Measurements from ENCODE around the gene POPDC3. TPM values are rescaled to one million over a fixed set of nuclear protein-coding genes. Genes with fewer than 3 reads are reported as not detected.

The POPDC3 gene
- total RNA-seq, 1 donor from 2014 or later = 52.2 TPM

GRCh38 chr6:105109955-105110895 is 69.6 kb downstream of the POPDC3 start:
- Histone ChIP-seq H3K4me1 (ENCODE audit: control insufficient read depth in 3 of 3, insufficient read depth in 3 of 3, low read length in 3 of 3) (peaks cover 5 to 28% (median 9%) of the 10 kb centered on the region in 3 donors), H3K36me3 (ENCODE audit: control insufficient read depth in 3 of 3, insufficient read depth in 3 of 3, low read length in 3 of 3) (peaks cover 7 to 28% (median 9%) of the 10 kb centered on the region in 3 donors), H3K9ac (ENCODE audit: low read depth in 1 of 3, low read length in 3 of 3) (no peak overlapping the region), H3K9me3 (ENCODE audit: control insufficient read depth in 3 of 3, low read length in 3 of 3) (no peaks in the 10 kb centered on the region), H3K27me3 (ENCODE audit: control insufficient read depth in 3 of 3, insufficient read depth in 3 of 3, low read length in 3 of 3) (no peaks in the 10 kb centered on the region), H3K27ac (ENCODE audit: low read depth, low read length) (peak overlapping the region; percentile 17), H3K4me3 (ENCODE audit: low read length in 3 of 3) (no peak overlapping the region)

GRCh38 chr6:105108631-105109262 is 71.1 kb downstream of the POPDC3 start:
- Histone ChIP-seq H3K36me3 (ENCODE audit: control insufficient read depth in 3 of 3, insufficient read depth in 3 of 3, low read length in 3 of 3) (peaks cover 7 to 24% (median 8%) of the 10 kb centered on the region in 3 donors), H3K9me3 (ENCODE audit: control insufficient read depth in 3 of 3, low read length in 3 of 3) (no peaks in the 10 kb centered on the region), H3K27me3 (ENCODE audit: control insufficient read depth in 3 of 3, insufficient read depth in 3 of 3, low read length in 3 of 3) (no peaks in the 10 kb centered on the region), H3K27ac (ENCODE audit: low read depth, low read length) (no peak overlapping the region), H3K9ac (ENCODE audit: low read depth in 1 of 3, low read length in 3 of 3) (no peak overlapping the region), H3K4me1 (ENCODE audit: control insufficient read depth in 3 of 3, insufficient read depth in 3 of 3, low read length in 3 of 3) (peaks cover 5 to 30% (median 13%) of the 10 kb centered on the region in 3 donors), H3K4me3 (ENCODE audit: low read length in 3 of 3) (no peak overlapping the region)

Other genes with a start within 250 kb of the POPDC3 start
- gene LIN28B, start 222.9 kb downstream of the POPDC3 start, total RNA-seq = under 0.01 TPM
- 21.4 TPM for gene PREP, start 223.1 kb upstream of the POPDC3 start, total RNA-seq